ENCODE measurements around the gene LCN6. TPM values are rescaled to one million over a fixed set of nuclear protein-coding genes. Genes with fewer than 3 reads are reported as not detected.
A peak's percentile ranks its signal among the peaks of the same experiment; 100 is the strongest.
"Not testable (repeated sequence)": the region's sequence is repeated elsewhere in the genome, so short reads cannot be mapped to it uniquely, and the experiment has no call there.

LCN6 gene
- total and polyA plus RNA-seq, 2 of the 13 experiments (the other 11 are each of a cell fraction or from before 2014, with no cell fraction given), result not detected

GRCh38 chr9:136788644-136789522 is 40.6 kb upstream of the LCN6 start (continued):
- not testable (repeated sequence) for TF ChIP-seq ZBTB40 (IDR thresholded peaks at IDR 0.05)
- TF ChIP-seq ZBTB40 (CRISPR knock-in tag; IDR thresholded peaks at IDR 0.05) (peak; percentile 35; the same call in 1 of the 2 replicates), ZNF275 (CRISPR knock-in tag; IDR thresholded peaks at IDR 0.05; ENCODE audit: borderline replicate concordance) (peak; percentile 65; the same call in 1 of the 2 replicates), IKZF4 (CRISPR knock-in tag; IDR thresholded peaks at IDR 0.05; ENCODE audit: borderline replicate concordance, low read depth, not compliant biosample characterization) (peak; percentile 72), SKIL (CRISPR knock-in tag; IDR thresholded peaks at IDR 0.05; ENCODE audit: borderline replicate concordance) (peak; percentile 67; the same call in 1 of the 2 replicates), POLR2A (IDR thresholded peaks at IDR 0.05; ENCODE audit: insufficient read depth in 1 of 2, low read depth in 2 of 2, low read length in 2 of 2) (peak in 1 of 2 experiments; percentile 19; a peak in 1 of 4 replicates), HIC2 (CRISPR knock-in tag; IDR thresholded peaks at IDR 0.05; ENCODE audit: low read depth) (peak; percentile 70; the same call in 1 of the 2 replicates), HMGXB4 (CRISPR knock-in tag; IDR thresholded peaks at IDR 0.05; ENCODE audit: borderline replicate concordance in 1 of 2, low read depth in 1 of 2) (peak in 1 of 2 experiments; percentile 50; a peak in 1 of 4 replicates), ATF1 (CRISPR knock-in tag; IDR thresholded peaks at IDR 0.05) (peak; percentile 38; the same call in 1 of the 2 replicates), ZNF746 (CRISPR knock-in tag; IDR thresholded peaks at IDR 0.05) (peak; percentile 57; the same call in 1 of the 2 replicates)
